MCF 10A (cell line): ENCODE data around the gene ZBTB47. TPM values are rescaled to one million over a fixed set of nuclear protein-coding genes. Genes with fewer than 3 reads are reported as not detected.

Experiments
- BruUV-seq: library from RNA; stranded (reverse); fragments of 400-500 nt; replicated peaks from 2 replicates; lab custom pipeline; 2021; lab: Mats Ljungman, UMichigan
- CTCF ChIA-PET: fragments of 300-600 bp; sonication (Branson Sonifier 250); formaldehyde crosslinking; extraction: SDS; loops from one replicate; lab custom pipeline; 2021; ENCODE audit warnings: antibody characterized with exemption, inconsistent platforms; lab: Yijun Ruan, JAX
- POLR2A ChIA-PET: fragments of 300-600, 350-650 bp; sonication (Branson Sonifier 250); formaldehyde crosslinking; extraction: SDS; loops from one replicate; lab custom pipeline; 2020; ENCODE audit warnings: antibody characterized with exemption, inconsistent platforms; lab: Yijun Ruan, JAX
- DNase-seq: peaks from one replicate; pipeline ENCODE4 v3.0.0-alpha.2; 2018; ENCODE audit not compliant: unreplicated experiment
- H3K27ac Mint-ChIP-seq: one replicate; pipeline ENCODE4 v1.8.0; 2022; ENCODE audit warnings: mild to moderate bottlenecking, low read depth, mixed read lengths; ENCODE audit not compliant: unreplicated experiment
- H3K27me3 Mint-ChIP-seq: one replicate; pipeline ENCODE4 v1.8.0; 2022; ENCODE audit warnings: mixed read lengths; ENCODE audit not compliant: insufficient read depth, unreplicated experiment
- H3K36me3 Mint-ChIP-seq: one replicate; pipeline ENCODE4 v1.8.0; 2022; ENCODE audit warnings: mild to moderate bottlenecking, moderate library complexity, mixed read lengths; ENCODE audit not compliant: insufficient read depth, unreplicated experiment
- H3K4me1 Mint-ChIP-seq: one replicate; pipeline ENCODE4 v1.8.0; 2022; ENCODE audit warnings: mixed read lengths; ENCODE audit not compliant: insufficient read depth, unreplicated experiment
- H3K4me3 Mint-ChIP-seq: one replicate; pipeline ENCODE4 v1.8.0; 2022; ENCODE audit warnings: mild to moderate bottlenecking, moderate library complexity, mixed read lengths; ENCODE audit not compliant: unreplicated experiment
- H3K9me3 Mint-ChIP-seq: one replicate; pipeline ENCODE4 v1.8.0; 2022; ENCODE audit warnings: mixed read lengths; ENCODE audit not compliant: unreplicated experiment
- CTCF ChIP-seq: fragments of 200-600 bp; IDR thresholded peaks from one replicate; pipeline ENCODE4 v1.8.0; 2022; ENCODE audit warnings: antibody characterized with exemption, mild to moderate bottlenecking; ENCODE audit not compliant: unreplicated experiment
- intact Hi-C: fragments of 100-400 bp; cut with micrococcal nuclease; formaldehyde crosslinking; loops from 2 replicates; pipeline ENCODE4 v1.14.1; 2022
- total RNA-seq: library from RNA; stranded (reverse); gene quantifications from 2 replicates; pipeline ENCODE4 v1.2.3, GENCODE V29; 2022

ZBTB47 gene
- total RNA-seq, 1 experiment from 2014 or later = 10.9 TPM

DNA sequence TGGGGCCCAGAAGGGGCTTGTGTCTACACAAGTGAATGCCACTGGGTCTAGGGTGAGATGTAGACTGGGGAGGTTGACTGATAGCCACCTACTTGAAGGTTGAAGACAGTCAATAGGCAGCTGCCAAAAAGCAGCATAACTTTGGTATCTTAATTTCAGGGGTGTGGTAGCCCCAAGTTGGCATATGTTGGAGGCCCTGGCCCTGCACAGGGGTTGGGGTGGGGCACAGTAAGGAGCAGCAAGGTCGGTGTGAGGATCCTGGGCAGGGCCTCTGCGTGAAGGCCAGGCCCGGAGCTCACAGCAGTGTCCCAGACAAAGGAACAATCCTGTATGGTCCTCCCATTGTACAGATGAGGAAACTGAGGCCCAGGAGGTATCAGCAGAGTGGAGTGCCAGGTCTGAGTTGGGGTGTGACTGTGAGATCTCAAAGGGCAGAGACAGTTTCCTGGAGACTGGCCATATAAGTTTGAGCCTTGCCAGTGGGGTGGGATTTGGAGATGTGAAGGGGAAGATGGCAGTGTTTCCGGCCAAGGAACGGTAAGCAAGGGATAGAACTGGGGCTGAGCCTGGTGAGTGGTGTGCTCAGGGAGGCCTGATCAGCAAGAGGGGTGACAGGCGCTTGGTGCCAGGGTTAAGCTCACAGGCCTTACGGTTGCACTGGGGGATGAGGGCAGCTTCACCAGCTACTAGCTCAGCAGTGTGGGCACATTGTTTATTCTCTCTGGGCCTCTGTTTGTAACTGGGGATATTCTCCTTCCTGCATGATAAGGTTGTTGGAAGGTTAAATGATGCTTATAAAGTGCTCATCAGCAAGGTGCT is 33.5 kb downstream of the ZBTB47 start:
- Mint-ChIP-seq H3K27me3 (peaks cover 21% of the 10 kb centered on the region), H3K36me3 (no peaks in the 10 kb centered on the region), H3K4me3 (no peak overlapping the region), H3K4me1 (peaks cover 19% of the 10 kb centered on the region), H3K9me3 (no peaks in the 10 kb centered on the region), H3K27ac (no peak overlapping the region)
- DNase-seq = no peak
- intact Hi-C loops = no loop called here
- CTCF ChIA-PET = interaction anchor here (1.0 kb wide), 1 partner anchor 55 kb away, joined by 3 read pairs; no protein-coding TSS in a partner anchor
- BruUV-seq = no TSS peak
- POLR2A ChIA-PET = no interaction called here
- no peak for TF ChIP-seq CTCF

DNA sequence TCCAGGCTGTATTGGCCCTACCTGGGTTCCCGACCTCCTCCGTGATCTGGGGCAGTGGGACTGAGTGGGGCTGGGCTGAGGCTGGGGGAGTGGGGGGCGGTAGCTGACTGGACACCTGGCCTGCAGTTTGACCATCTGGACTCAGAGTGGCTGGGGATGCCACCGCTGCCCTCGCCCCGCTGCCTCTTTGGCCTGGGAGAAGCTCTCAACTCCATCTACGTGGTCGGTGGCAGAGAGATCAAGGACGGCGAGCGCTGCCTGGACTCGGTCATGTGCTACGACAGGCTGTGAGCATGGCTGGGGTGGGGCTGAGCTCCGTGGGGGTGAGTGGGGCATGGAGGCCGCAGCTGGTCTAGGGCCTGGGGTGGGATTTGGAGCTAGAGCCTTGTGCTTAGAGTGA is 34.5 kb downstream of the ZBTB47 start:
- no peaks in the 10 kb centered on the region for H3K36me3 Mint-ChIP-seq
- H3K4me1 Mint-ChIP-seq = peaks cover 15% of the 10 kb centered on the region
- intact Hi-C loops = no loop called here
- no peak for DNase-seq
- no peaks in the 10 kb centered on the region for H3K9me3 Mint-ChIP-seq
- no peak for TF ChIP-seq CTCF
- no TSS peak for BruUV-seq
- H3K27ac Mint-ChIP-seq = no peak overlapping the region
- CTCF ChIA-PET = interaction anchor here (0.6 to 1.0 kb wide), 2 partner anchors 54 to 159 kb away, joined by 3 to 4 read pairs; no protein-coding TSS in a partner anchor
- peaks cover 21% of the 10 kb centered on the region for H3K27me3 Mint-ChIP-seq
- POLR2A ChIA-PET = no interaction called here
- no peak overlapping the region for H3K4me3 Mint-ChIP-seq

DNA sequence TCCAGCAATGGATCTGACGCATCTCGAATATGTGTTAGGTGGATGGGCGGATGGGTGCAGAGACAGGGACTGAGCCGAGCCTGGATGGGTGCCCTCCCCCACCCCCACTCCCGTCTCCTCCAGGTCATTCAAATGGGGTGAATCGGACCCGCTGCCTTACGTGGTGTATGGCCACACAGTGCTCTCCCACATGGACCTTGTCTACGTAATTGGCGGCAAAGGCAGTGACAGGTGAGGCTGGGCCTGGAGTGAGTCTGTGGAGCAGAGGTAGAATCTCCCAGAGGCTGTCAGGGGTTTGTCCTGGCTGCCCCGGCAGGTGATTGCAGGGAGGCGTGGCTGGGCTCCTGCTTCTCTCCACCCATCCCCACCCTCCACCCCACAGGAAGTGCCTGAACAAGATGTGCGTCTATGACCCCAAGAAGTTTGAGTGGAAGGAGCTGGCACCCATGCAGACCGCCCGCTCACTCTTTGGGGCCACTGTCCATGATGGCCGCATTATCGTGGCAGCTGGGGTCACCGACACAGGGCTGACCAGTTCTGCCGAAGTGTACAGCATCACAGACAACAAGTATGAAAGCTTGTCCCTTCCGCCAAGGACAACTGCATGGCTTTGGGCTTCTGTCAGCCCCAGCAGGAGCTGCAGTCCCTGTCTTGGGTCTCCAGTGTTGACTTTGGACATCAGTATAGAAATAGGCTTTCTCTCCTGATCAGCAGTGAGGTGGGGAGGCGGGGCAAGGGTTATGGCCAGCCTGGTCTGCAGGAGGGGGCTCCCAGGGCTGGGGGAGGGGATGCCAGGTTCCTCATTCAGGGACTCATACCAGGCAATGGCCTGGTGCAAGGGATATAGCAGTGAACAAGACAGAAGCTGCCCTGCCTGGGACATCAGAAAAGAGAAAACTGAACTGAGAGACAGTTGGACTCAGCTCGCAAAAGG is 35.3 kb downstream of the ZBTB47 start:
- CTCF ChIA-PET = no interaction called here
- intact Hi-C loops = no loop called here
- no peak for TF ChIP-seq CTCF
- no peak overlapping the region for H3K4me3 Mint-ChIP-seq
- H3K27ac Mint-ChIP-seq = no peak overlapping the region
- no TSS peak for BruUV-seq
- POLR2A ChIA-PET = no interaction called here
- no peak for DNase-seq
- H3K4me1 Mint-ChIP-seq = peaks cover 8% of the 10 kb centered on the region
- no peaks in the 10 kb centered on the region for H3K9me3 Mint-ChIP-seq
- H3K36me3 Mint-ChIP-seq = no peaks in the 10 kb centered on the region
- peaks cover 21% of the 10 kb centered on the region for H3K27me3 Mint-ChIP-seq
